ENCODE results near the gene PLSCR3.

The PLSCR3 gene

GRCh38 chr17:7432296-7432695 is 38.0 kb upstream of the PLSCR3 start:
- TF ChIP-seq, protein P1, sequence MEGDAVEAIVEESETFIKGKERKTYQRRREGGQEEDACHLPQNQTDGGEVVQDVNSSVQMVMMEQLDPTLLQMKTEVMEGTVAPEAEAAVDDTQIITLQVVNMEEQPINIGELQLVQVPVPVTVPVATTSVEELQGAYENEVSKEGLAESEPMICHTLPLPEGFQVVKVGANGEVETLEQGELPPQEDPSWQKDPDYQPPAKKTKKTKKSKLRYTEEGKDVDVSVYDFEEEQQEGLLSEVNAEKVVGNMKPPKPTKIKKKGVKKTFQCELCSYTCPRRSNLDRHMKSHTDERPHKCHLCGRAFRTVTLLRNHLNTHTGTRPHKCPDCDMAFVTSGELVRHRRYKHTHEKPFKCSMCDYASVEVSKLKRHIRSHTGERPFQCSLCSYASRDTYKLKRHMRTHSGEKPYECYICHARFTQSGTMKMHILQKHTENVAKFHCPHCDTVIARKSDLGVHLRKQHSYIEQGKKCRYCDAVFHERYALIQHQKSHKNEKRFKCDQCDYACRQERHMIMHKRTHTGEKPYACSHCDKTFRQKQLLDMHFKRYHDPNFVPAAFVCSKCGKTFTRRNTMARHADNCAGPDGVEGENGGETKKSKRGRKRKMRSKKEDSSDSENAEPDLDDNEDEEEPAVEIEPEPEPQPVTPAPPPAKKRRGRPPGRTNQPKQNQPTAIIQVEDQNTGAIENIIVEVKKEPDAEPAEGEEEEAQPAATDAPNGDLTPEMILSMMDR (IDR thresholded peaks at IDR 0.05; ENCODE audit: low read depth, low read length) = no peak
- DNase-seq (ENCODE audit: extremely low read depth, low read depth) = no peak

- TF ChIP-seq, protein P1 (IDR thresholded peaks at IDR 0.05; ENCODE audit: low read depth, low read length) = no peak
- DNase-seq (ENCODE audit: extremely low read depth, low read depth) = no peak
Observed at GRCh38 chr17:7431231-7431630, 36.9 kb upstream of the PLSCR3 start.

- no peak for DNase-seq (ENCODE audit: extremely low read depth, low read depth)
Observed at GRCh38 chr17:7429722-7430121, 35.4 kb upstream of the PLSCR3 start.

DNA sequence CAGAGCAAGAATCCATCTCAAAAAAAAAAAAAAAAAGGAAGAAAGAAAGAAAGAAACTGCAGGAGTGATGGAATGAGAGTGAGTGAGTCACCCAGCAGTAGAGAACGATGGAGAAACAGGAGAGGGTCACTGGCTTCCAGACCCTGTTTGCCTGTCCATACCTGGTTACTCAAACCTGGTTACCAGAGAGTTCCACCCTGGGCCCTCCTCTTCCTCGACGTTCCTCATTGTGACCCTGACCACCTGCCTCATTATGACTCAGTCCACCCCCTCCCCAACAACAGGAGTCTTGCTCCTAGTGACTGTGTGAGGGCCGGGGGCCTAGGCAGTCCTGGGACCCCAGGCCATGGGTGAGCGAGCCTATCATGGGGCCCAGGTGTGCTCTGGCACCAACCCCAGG is 34.2 kb upstream of the PLSCR3 start, which contains the start of gene SPEM3:
TSS of gene SPEM3 (plus strand) at position 301 of the 400 bp plus-strand sequence. CDS start at position 347, 46 bp downstream.
- DNase-seq (ENCODE audit: extremely low read depth, low read depth) = no peak
- TF ChIP-seq, protein P1 (IDR thresholded peaks at IDR 0.05; ENCODE audit: low read depth, low read length) = no peak

More at GRCh38 chr17:7429722-7430121, 35.4 kb upstream of the PLSCR3 start:
- TF ChIP-seq, protein P1 (IDR thresholded peaks at IDR 0.05; ENCODE audit: low read depth, low read length) = no peak

DNA sequence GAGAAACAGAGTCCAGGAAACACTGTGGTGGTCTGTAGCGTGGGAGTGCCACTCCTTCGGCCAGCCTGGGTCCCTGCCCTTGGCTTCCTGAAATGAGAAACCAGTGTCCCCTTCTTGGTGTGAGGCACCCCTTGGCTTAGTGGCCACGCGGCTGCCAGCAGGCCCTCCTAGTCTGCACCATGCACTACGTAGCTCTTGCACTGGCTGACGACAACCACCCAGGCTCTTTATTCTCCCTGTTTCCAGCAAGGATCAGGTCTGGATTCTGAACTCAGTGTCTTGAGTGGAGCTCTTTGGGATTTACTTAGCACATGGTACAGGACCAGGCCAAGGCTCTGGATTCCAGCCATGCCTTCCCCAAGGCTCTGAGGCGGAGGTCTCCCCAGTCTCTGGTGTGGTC is 33.2 kb upstream of the PLSCR3 start:
- no peak for DNase-seq (ENCODE audit: extremely low read depth, low read depth)
- TF ChIP-seq, protein P1 (IDR thresholded peaks at IDR 0.05; ENCODE audit: low read depth, low read length) = no peak

GRCh38 chr17:7426896-7427489 is 32.7 kb upstream of the PLSCR3 start:
- TF ChIP-seq, protein P1 (IDR thresholded peaks at IDR 0.05; ENCODE audit: low read depth, low read length) = no peak
- no peak for DNase-seq (ENCODE audit: extremely low read depth, low read depth)

DNA sequence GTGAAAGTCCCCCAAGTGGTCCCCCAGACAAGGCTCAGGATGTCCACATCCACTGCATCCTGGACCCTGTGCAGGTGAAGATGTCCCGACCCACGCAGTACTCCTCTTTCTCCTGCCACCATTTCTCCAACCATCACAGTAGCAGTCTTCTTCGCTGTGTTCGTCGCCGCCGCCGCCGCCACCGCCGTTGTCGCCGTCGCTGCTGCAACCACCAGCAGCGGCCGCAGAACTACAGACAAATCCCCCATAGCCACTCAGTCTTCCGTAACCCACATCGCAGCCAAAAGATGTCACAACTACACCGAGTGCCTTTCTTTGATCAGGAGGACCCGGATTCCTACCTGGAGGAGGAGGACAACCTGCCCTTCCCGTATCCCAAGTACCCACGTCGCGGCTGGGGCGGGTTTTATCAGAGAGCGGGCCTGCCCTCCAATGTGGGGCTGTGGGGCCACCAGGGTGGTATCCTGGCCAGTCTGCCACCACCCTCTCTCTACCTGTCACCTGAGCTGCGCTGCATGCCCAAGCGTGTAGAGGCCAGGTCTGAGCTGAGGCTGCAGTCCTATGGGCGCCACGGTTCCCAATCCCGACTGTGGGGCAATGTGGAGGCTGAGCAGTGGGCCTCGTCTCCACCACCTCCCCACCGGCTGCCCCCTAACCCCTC is 32.0 kb upstream of the PLSCR3 start:
- DNase-seq (ENCODE audit: extremely low read depth, low read depth) = no peak
- TF ChIP-seq, protein P1 (IDR thresholded peaks at IDR 0.05; ENCODE audit: low read depth, low read length) = no peak
